ENCODE results near the gene VWC2L.

Gene VWC2L

DNA sequence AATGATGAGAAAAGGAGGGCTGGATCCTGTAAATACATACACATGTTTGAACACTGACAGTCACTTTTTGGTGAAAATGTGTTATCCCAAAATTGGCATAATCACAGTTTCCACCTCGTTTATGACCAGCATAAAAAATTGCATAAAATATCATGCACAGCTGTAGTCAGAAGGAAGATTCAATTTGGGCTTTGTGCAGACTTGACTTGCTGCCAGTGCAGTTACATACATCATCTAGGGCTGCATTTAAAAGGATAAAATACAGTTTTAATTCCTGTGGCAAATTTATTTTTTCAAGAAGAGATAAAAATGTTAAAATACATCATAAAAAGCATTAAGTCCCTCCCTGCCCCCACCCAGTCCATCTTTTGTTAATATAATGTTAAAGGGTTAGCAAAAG, 103.8 kb downstream of the VWC2L start:
- no peaks in the 10 kb centered on the region for H3F3A ChIP-seq (ENCODE audit: insufficient read depth, low read length)
- H3K4me3 ChIP-seq (ENCODE audit: low read length) = no peak overlapping the region
- no peak overlapping the region for H3K27ac ChIP-seq (ENCODE audit: low read length)
- no peak for DNase-seq
- H3K4me1 ChIP-seq (ENCODE audit: low read length) = no peaks in the 10 kb centered on the region
- H3K4me2 ChIP-seq (ENCODE audit: low read depth, low read length) = no peak overlapping the region
- no peaks in the 10 kb centered on the region for H3K27me3 ChIP-seq (replicated peaks; ENCODE audit: insufficient read depth, low read length)
- no peak overlapping the region for H3K9ac ChIP-seq (ENCODE audit: low read length)
- H3K9me3 ChIP-seq (replicated peaks; ENCODE audit: insufficient read depth, low read length) = no peaks in the 10 kb centered on the region
- no peaks in the 10 kb centered on the region for H4K20me1 ChIP-seq (ENCODE audit: insufficient read depth, low read length)
- no peaks in the 10 kb centered on the region for H3K79me2 ChIP-seq (ENCODE audit: low read length)
- no peaks in the 10 kb centered on the region for H3K36me3 ChIP-seq (replicated peaks; ENCODE audit: insufficient read depth, low read length)
- TF ChIP-seq EZH2 (optimal IDR thresholded peaks at IDR 0.05; ENCODE audit: low read depth, low read length) (no peak), EZH2phosphoT487 (IDR thresholded peaks at IDR 0.05; ENCODE audit: low read length) (no peak)
- TF ChIP-seq, protein P1, sequence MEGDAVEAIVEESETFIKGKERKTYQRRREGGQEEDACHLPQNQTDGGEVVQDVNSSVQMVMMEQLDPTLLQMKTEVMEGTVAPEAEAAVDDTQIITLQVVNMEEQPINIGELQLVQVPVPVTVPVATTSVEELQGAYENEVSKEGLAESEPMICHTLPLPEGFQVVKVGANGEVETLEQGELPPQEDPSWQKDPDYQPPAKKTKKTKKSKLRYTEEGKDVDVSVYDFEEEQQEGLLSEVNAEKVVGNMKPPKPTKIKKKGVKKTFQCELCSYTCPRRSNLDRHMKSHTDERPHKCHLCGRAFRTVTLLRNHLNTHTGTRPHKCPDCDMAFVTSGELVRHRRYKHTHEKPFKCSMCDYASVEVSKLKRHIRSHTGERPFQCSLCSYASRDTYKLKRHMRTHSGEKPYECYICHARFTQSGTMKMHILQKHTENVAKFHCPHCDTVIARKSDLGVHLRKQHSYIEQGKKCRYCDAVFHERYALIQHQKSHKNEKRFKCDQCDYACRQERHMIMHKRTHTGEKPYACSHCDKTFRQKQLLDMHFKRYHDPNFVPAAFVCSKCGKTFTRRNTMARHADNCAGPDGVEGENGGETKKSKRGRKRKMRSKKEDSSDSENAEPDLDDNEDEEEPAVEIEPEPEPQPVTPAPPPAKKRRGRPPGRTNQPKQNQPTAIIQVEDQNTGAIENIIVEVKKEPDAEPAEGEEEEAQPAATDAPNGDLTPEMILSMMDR (IDR thresholded peaks at IDR 0.05; ENCODE audit: low read length) = no peak
- H3K9me2 ChIP-seq (replicated peaks; ENCODE audit: insufficient read depth, low read length) = no peaks in the 10 kb centered on the region
- H2AFZ ChIP-seq (ENCODE audit: low read length) = no peak overlapping the region

DNA sequence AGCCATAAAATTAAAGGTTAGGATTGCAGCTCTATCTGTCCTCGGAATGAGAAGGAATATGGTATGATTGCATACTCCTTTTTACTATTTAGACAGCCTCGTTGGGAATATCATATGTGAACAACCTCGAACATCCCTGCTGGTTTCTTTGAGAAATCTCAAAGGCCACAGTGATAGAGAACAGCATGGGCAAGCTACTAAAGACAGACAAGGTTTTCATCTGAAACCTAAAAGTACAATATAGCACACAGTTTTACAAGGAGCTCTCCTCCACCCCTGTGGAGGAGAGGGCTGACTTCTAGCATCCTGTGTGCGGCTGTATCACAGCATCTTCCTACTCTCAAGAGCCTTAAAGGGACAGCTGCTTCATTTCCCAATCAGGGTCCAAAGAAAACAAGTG, 104.3 kb downstream of the VWC2L start:
- H3K27ac ChIP-seq (ENCODE audit: low read length) = no peak overlapping the region
- H3K4me3 ChIP-seq (ENCODE audit: low read length) = no peak overlapping the region
- no peaks in the 10 kb centered on the region for H3K9me3 ChIP-seq (replicated peaks; ENCODE audit: insufficient read depth, low read length)
- H2AFZ ChIP-seq (ENCODE audit: low read length) = no peak overlapping the region
- TF ChIP-seq, protein P1 (IDR thresholded peaks at IDR 0.05; ENCODE audit: low read length) = no peak
- TF ChIP-seq EZH2 (optimal IDR thresholded peaks at IDR 0.05; ENCODE audit: low read depth, low read length) (no peak), EZH2phosphoT487 (IDR thresholded peaks at IDR 0.05; ENCODE audit: low read length) (no peak)
- H3K4me2 ChIP-seq (ENCODE audit: low read depth, low read length) = no peak overlapping the region
- no peak overlapping the region for H3K9ac ChIP-seq (ENCODE audit: low read length)
- no peaks in the 10 kb centered on the region for H3K79me2 ChIP-seq (ENCODE audit: low read length)
- H3K4me1 ChIP-seq (ENCODE audit: low read length) = no peaks in the 10 kb centered on the region
- no peaks in the 10 kb centered on the region for H3K9me2 ChIP-seq (replicated peaks; ENCODE audit: insufficient read depth, low read length)
- H3F3A ChIP-seq (ENCODE audit: insufficient read depth, low read length) = no peaks in the 10 kb centered on the region
- no peaks in the 10 kb centered on the region for H3K36me3 ChIP-seq (replicated peaks; ENCODE audit: insufficient read depth, low read length)
- H4K20me1 ChIP-seq (ENCODE audit: insufficient read depth, low read length) = no peaks in the 10 kb centered on the region
- H3K27me3 ChIP-seq (replicated peaks; ENCODE audit: insufficient read depth, low read length) = no peaks in the 10 kb centered on the region
- DNase-seq = no peak

DNA sequence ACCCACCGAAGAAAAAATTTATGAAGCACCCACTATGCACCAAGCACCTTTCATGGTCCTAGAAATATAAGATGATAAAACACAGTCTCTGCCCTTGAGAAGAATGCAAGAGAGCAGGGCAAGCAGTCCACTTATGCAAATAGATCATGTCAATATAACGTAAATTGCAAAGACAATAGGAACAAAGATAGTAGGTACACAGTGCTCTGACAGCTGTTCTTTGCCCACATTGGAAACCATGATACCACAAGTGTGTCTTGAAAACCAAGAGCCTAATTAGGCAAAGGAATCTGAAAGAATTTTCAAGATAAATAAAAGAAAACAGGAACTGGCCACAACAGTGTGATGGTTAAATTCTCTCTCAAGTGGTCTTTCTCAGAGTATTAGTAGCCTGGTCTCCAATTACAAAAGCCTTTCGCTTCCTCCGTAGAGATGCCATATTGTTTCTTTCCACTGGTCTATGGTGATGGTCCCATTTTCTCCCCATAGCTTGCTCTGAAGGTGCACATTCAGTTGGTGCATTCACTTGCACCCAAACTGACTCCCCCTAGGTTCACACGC, 108.5 kb downstream of the VWC2L start:
- Histone ChIP-seq H2AFZ (ENCODE audit: low read length) (no peak overlapping the region), H4K20me1 (ENCODE audit: insufficient read depth, low read length) (no peaks in the 10 kb centered on the region), H3F3A (ENCODE audit: insufficient read depth, low read length) (no peaks in the 10 kb centered on the region), H3K4me1 (ENCODE audit: low read length) (no peaks in the 10 kb centered on the region), H3K36me3 (replicated peaks; ENCODE audit: insufficient read depth, low read length) (no peaks in the 10 kb centered on the region), H3K79me2 (ENCODE audit: low read length) (no peaks in the 10 kb centered on the region), H3K9me3 (replicated peaks; ENCODE audit: insufficient read depth, low read length) (no peaks in the 10 kb centered on the region), H3K4me2 (ENCODE audit: low read depth, low read length) (no peak overlapping the region), H3K4me3 (ENCODE audit: low read length) (no peak overlapping the region), H3K9ac (ENCODE audit: low read length) (no peak overlapping the region), H3K27ac (ENCODE audit: low read length) (no peak overlapping the region), H3K27me3 (replicated peaks; ENCODE audit: insufficient read depth, low read length) (no peaks in the 10 kb centered on the region), H3K9me2 (replicated peaks; ENCODE audit: insufficient read depth, low read length) (no peaks in the 10 kb centered on the region)
- DNase-seq = peak; percentile 30
- no peak for TF ChIP-seq EZH2 (optimal IDR thresholded peaks at IDR 0.05; ENCODE audit: low read depth, low read length)
- no peak for TF ChIP-seq EZH2phosphoT487 (IDR thresholded peaks at IDR 0.05; ENCODE audit: low read length)
- TF ChIP-seq, protein P1 (IDR thresholded peaks at IDR 0.05; ENCODE audit: low read length) = no peak
